ENCODE results near the gene TENM4.

TENM4 gene

GRCh38 chr11:79273781-79274180 is 167.0 kb downstream of the TENM4 start:
- TF ChIP-seq ZNF274 (IDR thresholded peaks at IDR 0.05; ENCODE audit: low read depth, low read length): no peak
- H3K4me3 ChIP-seq (ENCODE audit: low read length): no peak overlapping the region

GRCh38 chr11:79269611-79270307 is 171.1 kb downstream of the TENM4 start:
- H3K4me3 ChIP-seq (ENCODE audit: low read length): no peak overlapping the region
- no peak for TF ChIP-seq ZNF274 (IDR thresholded peaks at IDR 0.05; ENCODE audit: low read depth, low read length)

- no peak overlapping the region for H3K4me3 ChIP-seq (ENCODE audit: low read length)
- TF ChIP-seq ZNF274 (IDR thresholded peaks at IDR 0.05; ENCODE audit: low read depth, low read length): no peak
These were observed 174.4 kb downstream of the TENM4 start for GRCh38 chr11:79266396-79266795.

GRCh38 chr11:79265756-79266322 is 175.0 kb downstream of the TENM4 start:
- H3K4me3 ChIP-seq (ENCODE audit: low read length): no peak overlapping the region
- no peak for TF ChIP-seq ZNF274 (IDR thresholded peaks at IDR 0.05; ENCODE audit: low read depth, low read length)

GRCh38 chr11:79264284-79264683 is 176.5 kb downstream of the TENM4 start:
- TF ChIP-seq ZNF274 (IDR thresholded peaks at IDR 0.05; ENCODE audit: low read depth, low read length): no peak
- H3K4me3 ChIP-seq (ENCODE audit: low read length): no peak overlapping the region

GRCh38 chr11:79263001-79263400 is 177.8 kb downstream of the TENM4 start:
- H3K4me3 ChIP-seq (ENCODE audit: low read length): no peak overlapping the region
- no peak for TF ChIP-seq ZNF274 (IDR thresholded peaks at IDR 0.05; ENCODE audit: low read depth, low read length)

GRCh38 chr11:79262221-79262620 is 178.6 kb downstream of the TENM4 start:
- no peak overlapping the region for H3K4me3 ChIP-seq (ENCODE audit: low read length)
- no peak for TF ChIP-seq ZNF274 (IDR thresholded peaks at IDR 0.05; ENCODE audit: low read depth, low read length)

- no peak for TF ChIP-seq ZNF274 (IDR thresholded peaks at IDR 0.05; ENCODE audit: low read depth, low read length)
- H3K4me3 ChIP-seq (ENCODE audit: low read length): no peak overlapping the region
These were observed 179.1 kb downstream of the TENM4 start for GRCh38 chr11:79261684-79262083.

- no peak for TF ChIP-seq ZNF274 (IDR thresholded peaks at IDR 0.05; ENCODE audit: low read depth, low read length)
- no peak overlapping the region for H3K4me3 ChIP-seq (ENCODE audit: low read length)
These were observed 181.0 kb downstream of the TENM4 start for GRCh38 chr11:79259800-79260199.

- TF ChIP-seq ZNF274 (IDR thresholded peaks at IDR 0.05; ENCODE audit: low read depth, low read length): no peak
- no peak overlapping the region for H3K4me3 ChIP-seq (ENCODE audit: low read length)
These were observed 182.3 kb downstream of the TENM4 start for GRCh38 chr11:79258576-79258975.

- no peak overlapping the region for H3K4me3 ChIP-seq (ENCODE audit: low read length)
- no peak for TF ChIP-seq ZNF274 (IDR thresholded peaks at IDR 0.05; ENCODE audit: low read depth, low read length)
These were observed 184.9 kb downstream of the TENM4 start for GRCh38 chr11:79255965-79256364.

GRCh38 chr11:79253280-79253679 is 187.6 kb downstream of the TENM4 start:
- no peak overlapping the region for H3K4me3 ChIP-seq (ENCODE audit: low read length)
- no peak for TF ChIP-seq ZNF274 (IDR thresholded peaks at IDR 0.05; ENCODE audit: low read depth, low read length)

GRCh38 chr11:79249295-79249993 is 191.4 kb downstream of the TENM4 start:
- H3K4me3 ChIP-seq (ENCODE audit: low read length): no peak overlapping the region

GRCh38 chr11:79244798-79245197 is 196.0 kb downstream of the TENM4 start:
- no peak for TF ChIP-seq ZNF274 (IDR thresholded peaks at IDR 0.05; ENCODE audit: low read depth, low read length)
- no peak overlapping the region for H3K4me3 ChIP-seq (ENCODE audit: low read length)

More at GRCh38 chr11:79249295-79249993, 191.4 kb downstream of the TENM4 start:
- TF ChIP-seq ZNF274 (IDR thresholded peaks at IDR 0.05; ENCODE audit: low read depth, low read length): no peak

GRCh38 chr11:79244241-79244772 is 196.5 kb downstream of the TENM4 start:
- H3K4me3 ChIP-seq (ENCODE audit: low read length): no peak overlapping the region
- no peak for TF ChIP-seq ZNF274 (IDR thresholded peaks at IDR 0.05; ENCODE audit: low read depth, low read length)
